CD4-positive, alpha-beta T cell (primary cell): ENCODE measurements around the gene ZBTB7C. TPM values are rescaled to one million over a fixed set of nuclear protein-coding genes. Genes with fewer than 3 reads are reported as not detected.

ENCODE experiments used
- ATAC-seq: fragments of 200-7000 bp; cut with Tn5 transposase; one replicate; pipeline ENCODE4 v1.10.0; 2022; ENCODE audit warnings: mild to moderate bottlenecking; ENCODE audit not compliant: poor library complexity
- CTCF ChIA-PET: fragments of 350-600 bp; sonication (Branson Sonifier 250); formaldehyde crosslinking; loops from one replicate; lab custom pipeline; 2021; ENCODE audit warnings: antibody characterized with exemption, inconsistent platforms; lab: Charles Lee
- POLR2A ChIA-PET: fragments of 350-600 bp; sonication (Branson Sonifier 250); formaldehyde crosslinking; loops from one replicate; lab custom pipeline; 2021; ENCODE audit warnings: antibody characterized with exemption, inconsistent platforms; lab: Charles Lee
- DNase-seq, 14 experiments: peaks; one replicate each; pipeline ENCODE4 v3.0.0-alpha.2; 2013 to 2020; ENCODE audit warnings: mixed read lengths in 2 of 14
- H3K27ac ChIP-seq, 2 donors: one replicate each; pipeline versions ENCODE4 v1.5.1 to v1.7.0; 2013; ENCODE audit warnings: low read length in 2 of 2, low read depth in 1 of 2, mild to moderate bottlenecking in 1 of 2
- H3K27me3 ChIP-seq, 2 experiments: 1 replicate in 1 of 2; 2 replicates in 1 of 2; pipeline versions ENCODE4 v1.6.1 to v1.7.0; 2013; ENCODE audit warnings: low read length in 2 of 2, control low read depth in 1 of 2, mild to moderate bottlenecking in 1 of 2, moderate library complexity in 1 of 2; ENCODE audit not compliant: insufficient read depth in 2 of 2, control insufficient read depth in 1 of 2
- H3K36me3 ChIP-seq: one replicate; pipeline ENCODE4 v1.6.1; 2013; ENCODE audit warnings: low read length, control low read depth; ENCODE audit not compliant: insufficient read depth
- H3K4me1 ChIP-seq: one replicate; pipeline ENCODE4 v1.6.1; 2013; ENCODE audit warnings: low read length, control low read depth; ENCODE audit not compliant: insufficient read depth
- H3K4me3 ChIP-seq: one replicate; pipeline ENCODE4 v1.5.1; 2013; ENCODE audit warnings: mild to moderate bottlenecking, low read length, moderate library complexity
- H3K9me3 ChIP-seq, 2 experiments: 1 replicate in 1 of 2; 2 replicates in 1 of 2; pipeline versions ENCODE4 v1.6.1 to v1.7.0; 2013; ENCODE audit warnings: low read length in 2 of 2, mild to moderate bottlenecking in 2 of 2, control low read depth in 1 of 2, moderate library complexity in 1 of 2; ENCODE audit not compliant: control insufficient read depth in 1 of 2, insufficient read depth in 1 of 2
- H3K27ac Mint-ChIP-seq: one replicate; pipeline ENCODE4 v1.8.0; 2020; ENCODE audit warnings: mixed read lengths
- H3K27me3 Mint-ChIP-seq: one replicate; pipeline ENCODE4 v1.8.0; 2021; ENCODE audit warnings: mixed read lengths
- H3K36me3 Mint-ChIP-seq: one replicate; pipeline ENCODE4 v1.8.0; 2021; ENCODE audit warnings: low read depth, mixed read lengths
- H3K4me1 Mint-ChIP-seq: one replicate; pipeline ENCODE4 v1.8.0; 2021; ENCODE audit warnings: low read depth, mixed read lengths
- H3K4me3 Mint-ChIP-seq: one replicate; pipeline ENCODE4 v1.8.0; 2020; ENCODE audit warnings: mild to moderate bottlenecking, mixed read lengths
- H3K9me3 Mint-ChIP-seq: one replicate; pipeline ENCODE4 v1.8.0; 2020; ENCODE audit warnings: mixed read lengths
- intact Hi-C, 2 experiments: fragments of 100-400 bp; cut with DNase I in 1 of 2; cut with micrococcal nuclease in 1 of 2; formaldehyde crosslinking; loops; one replicate each; pipeline versions ENCODE4 v1.15.1 to v1.9.0; 2023 to 2025; cut with DNase I, micrococcal nuclease
- total RNA-seq, 174 experiments: library from RNA in 2 of 174; stranded (reverse) in 2 of 174; gene quantifications; one replicate each; pipeline ENCODE4 v1.2.3 and lab custom pipeline; 2021 to 2026
- TF ChIP-seq, protein P1 (sequence below): fragments of 200-600 bp; IDR thresholded peaks from one replicate; pipeline ENCODE4 v1.8.0; 2022; ENCODE audit warnings: antibody characterized with exemption, mild to moderate bottlenecking

The ZBTB7C gene
- total RNA-seq, 2 experiments from 2014 or later = not detected

DNA sequence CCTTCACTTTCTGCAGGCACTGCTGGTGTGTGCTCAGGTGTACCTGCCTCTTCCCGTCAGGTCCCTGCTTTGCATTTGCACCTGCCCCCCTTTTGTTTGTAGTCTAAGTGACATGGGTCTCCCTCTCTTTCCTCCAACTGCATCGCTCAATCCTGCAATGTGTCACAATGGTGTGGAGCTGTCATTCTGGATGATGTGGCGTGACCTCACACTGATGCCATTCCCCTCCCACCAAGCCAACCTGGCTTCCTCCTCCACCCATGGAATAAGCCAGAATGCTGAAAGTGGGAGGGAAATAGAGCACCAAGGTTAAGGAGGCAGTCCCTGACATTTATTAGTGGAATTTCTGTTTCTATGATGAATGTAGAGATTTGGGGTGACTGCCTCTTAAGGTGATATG, 156.7 kb downstream of the ZBTB7C start:
- DNase-seq (no peak), ATAC-seq (no peak)
- TF ChIP-seq, protein P1, sequence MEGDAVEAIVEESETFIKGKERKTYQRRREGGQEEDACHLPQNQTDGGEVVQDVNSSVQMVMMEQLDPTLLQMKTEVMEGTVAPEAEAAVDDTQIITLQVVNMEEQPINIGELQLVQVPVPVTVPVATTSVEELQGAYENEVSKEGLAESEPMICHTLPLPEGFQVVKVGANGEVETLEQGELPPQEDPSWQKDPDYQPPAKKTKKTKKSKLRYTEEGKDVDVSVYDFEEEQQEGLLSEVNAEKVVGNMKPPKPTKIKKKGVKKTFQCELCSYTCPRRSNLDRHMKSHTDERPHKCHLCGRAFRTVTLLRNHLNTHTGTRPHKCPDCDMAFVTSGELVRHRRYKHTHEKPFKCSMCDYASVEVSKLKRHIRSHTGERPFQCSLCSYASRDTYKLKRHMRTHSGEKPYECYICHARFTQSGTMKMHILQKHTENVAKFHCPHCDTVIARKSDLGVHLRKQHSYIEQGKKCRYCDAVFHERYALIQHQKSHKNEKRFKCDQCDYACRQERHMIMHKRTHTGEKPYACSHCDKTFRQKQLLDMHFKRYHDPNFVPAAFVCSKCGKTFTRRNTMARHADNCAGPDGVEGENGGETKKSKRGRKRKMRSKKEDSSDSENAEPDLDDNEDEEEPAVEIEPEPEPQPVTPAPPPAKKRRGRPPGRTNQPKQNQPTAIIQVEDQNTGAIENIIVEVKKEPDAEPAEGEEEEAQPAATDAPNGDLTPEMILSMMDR = no peak
- Histone ChIP-seq H3K36me3 (no peaks in the 10 kb centered on the region), H3K27ac (no peak overlapping the region), H3K27me3 (no peaks in the 10 kb centered on the region), H3K4me3 (no peak overlapping the region), H3K4me1 (no peaks in the 10 kb centered on the region), H3K9me3 (no peaks in the 10 kb centered on the region)
- Mint-ChIP-seq H3K27ac (no peak overlapping the region), H3K4me3 (no peak overlapping the region), H3K27me3 (peaks cover 44% of the 10 kb centered on the region), H3K36me3 (no peaks in the 10 kb centered on the region), H3K4me1 (no peaks in the 10 kb centered on the region), H3K9me3 (peaks cover 10% of the 10 kb centered on the region)
- intact Hi-C loops = no loop called here
- POLR2A ChIA-PET = interaction anchor here (0.6 kb wide), 1 partner anchor 23 kb away, joined by 3 read pairs; no protein-coding TSS in a partner anchor
- CTCF ChIA-PET = no interaction called here

DNA sequence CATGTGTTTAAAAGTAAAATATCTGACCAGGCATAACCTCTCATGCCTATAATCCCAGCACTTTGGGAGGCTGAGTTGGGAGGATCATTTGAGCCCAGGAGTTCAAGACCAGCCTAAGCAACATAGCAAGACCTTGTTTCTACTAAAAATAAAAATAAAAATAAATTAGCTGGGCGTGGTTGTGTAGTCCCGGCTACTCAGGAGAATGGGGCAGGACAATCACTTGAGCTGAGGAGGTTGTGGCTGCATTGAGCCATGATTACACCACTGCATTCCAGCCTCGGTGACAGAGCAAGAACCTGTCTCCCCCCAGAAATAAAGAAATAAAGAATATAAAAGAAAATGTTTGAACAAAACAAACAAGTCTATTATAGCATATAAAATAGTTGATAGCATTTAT, 158.3 kb downstream of the ZBTB7C start:
- H3K9me3 ChIP-seq = no peaks in the 10 kb centered on the region
- intact Hi-C loops = no loop called here
- H3K27ac ChIP-seq = no peak overlapping the region
- ChIA-PET CTCF (no interaction called here), POLR2A (no interaction called here)
- no peak overlapping the region for H3K4me3 Mint-ChIP-seq
- no peaks in the 10 kb centered on the region for H3K4me1 ChIP-seq
- ATAC-seq = no peak
- TF ChIP-seq, protein P1 = no peak
- no peaks in the 10 kb centered on the region for H3K36me3 Mint-ChIP-seq
- H3K27me3 Mint-ChIP-seq = peaks cover 44% of the 10 kb centered on the region
- H3K4me1 Mint-ChIP-seq = no peaks in the 10 kb centered on the region
- peaks cover 4% of the 10 kb centered on the region for H3K9me3 Mint-ChIP-seq
- H3K27me3 ChIP-seq = no peaks in the 10 kb centered on the region
- H3K4me3 ChIP-seq = no peak overlapping the region
- H3K36me3 ChIP-seq = no peaks in the 10 kb centered on the region
- no peak overlapping the region for H3K27ac Mint-ChIP-seq
- no peak for DNase-seq

DNA sequence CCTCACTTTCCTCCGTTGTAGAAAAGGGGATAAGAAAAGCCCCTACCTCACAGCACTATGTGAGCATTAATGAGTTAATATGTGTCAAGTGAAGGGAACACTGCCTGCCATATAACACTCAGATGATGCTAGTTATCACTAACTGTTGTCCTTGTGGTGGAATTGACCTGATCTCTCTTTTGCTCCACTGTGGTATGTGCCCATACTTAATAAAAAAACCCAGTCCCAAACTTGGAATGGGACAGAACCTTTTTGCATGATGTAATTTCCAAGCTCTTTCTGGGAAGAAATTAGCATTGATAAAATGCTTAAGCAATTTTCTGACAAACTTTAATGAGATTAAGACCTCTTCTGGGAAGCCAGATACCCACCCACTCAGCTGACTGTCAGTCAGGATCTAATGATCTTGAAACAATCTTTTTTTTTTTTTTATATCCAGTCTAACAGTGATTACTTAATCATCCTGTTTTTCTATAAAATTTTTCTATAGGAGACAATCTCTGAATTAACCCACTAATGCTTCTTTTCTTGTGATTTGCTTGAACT, 158.7 kb downstream of the ZBTB7C start:
- Histone ChIP-seq H3K4me3 (no peak overlapping the region), H3K4me1 (no peaks in the 10 kb centered on the region), H3K36me3 (no peaks in the 10 kb centered on the region), H3K27ac (no peak overlapping the region), H3K9me3 (no peaks in the 10 kb centered on the region), H3K27me3 (no peaks in the 10 kb centered on the region)
- ChIA-PET CTCF (no interaction called here), POLR2A (no interaction called here)
- Mint-ChIP-seq H3K27ac (no peak overlapping the region), H3K4me3 (no peak overlapping the region), H3K4me1 (no peaks in the 10 kb centered on the region), H3K36me3 (no peaks in the 10 kb centered on the region), H3K9me3 (peaks cover 4% of the 10 kb centered on the region), H3K27me3 (peaks cover 44% of the 10 kb centered on the region)
- intact Hi-C loops = no loop called here
- no peak for ATAC-seq
- TF ChIP-seq, protein P1 = no peak
- no peak for DNase-seq
